ENCODE results near the gene GRAP.

- TF ChIP-seq POLR2AphosphoS5 (IDR thresholded peaks at IDR 0.05) (no peak), EP300 (IDR thresholded peaks at IDR 0.05) (no peak), CTCF (IDR thresholded peaks at IDR 0.05) (no peak), POLR2A (IDR thresholded peaks at IDR 0.05) (no peak)
Observed at GRCh38 chr17:18980682-18981334, 65.9 kb downstream of the GRAP start.

All from gastroesophageal sphincter (tissue), 3 donors.